GM18858 (cell line): ENCODE data around the gene TENT4B.

Experiments
- ATAC-seq: cut with Tn5 transposase; IDR thresholded peaks from one replicate; pipeline ENCODE4 v1.9.1; 2021; ENCODE audit not compliant: unreplicated experiment

TENT4B gene

DNA sequence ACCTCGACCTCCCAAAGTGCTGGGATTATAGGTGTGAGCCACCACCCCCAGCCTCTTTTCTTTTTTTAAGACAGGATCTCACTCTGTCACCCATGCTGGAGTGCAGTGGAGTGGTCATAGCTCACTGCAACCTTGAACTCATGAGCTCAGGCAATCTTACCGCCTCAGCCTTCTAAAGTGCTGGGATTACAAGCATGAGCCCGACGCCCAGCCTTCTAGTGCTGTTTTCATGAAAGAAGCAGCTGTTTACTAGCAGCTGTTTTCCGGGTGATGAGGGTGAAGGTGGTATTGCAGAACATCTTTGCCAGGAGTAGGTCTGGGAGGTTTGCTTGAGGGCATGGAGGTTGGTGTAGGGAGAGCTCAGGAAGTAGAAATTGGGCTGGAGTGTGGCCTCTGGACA lies 115.2 kb downstream of the TENT4B start:
- no peak for ATAC-seq

DNA sequence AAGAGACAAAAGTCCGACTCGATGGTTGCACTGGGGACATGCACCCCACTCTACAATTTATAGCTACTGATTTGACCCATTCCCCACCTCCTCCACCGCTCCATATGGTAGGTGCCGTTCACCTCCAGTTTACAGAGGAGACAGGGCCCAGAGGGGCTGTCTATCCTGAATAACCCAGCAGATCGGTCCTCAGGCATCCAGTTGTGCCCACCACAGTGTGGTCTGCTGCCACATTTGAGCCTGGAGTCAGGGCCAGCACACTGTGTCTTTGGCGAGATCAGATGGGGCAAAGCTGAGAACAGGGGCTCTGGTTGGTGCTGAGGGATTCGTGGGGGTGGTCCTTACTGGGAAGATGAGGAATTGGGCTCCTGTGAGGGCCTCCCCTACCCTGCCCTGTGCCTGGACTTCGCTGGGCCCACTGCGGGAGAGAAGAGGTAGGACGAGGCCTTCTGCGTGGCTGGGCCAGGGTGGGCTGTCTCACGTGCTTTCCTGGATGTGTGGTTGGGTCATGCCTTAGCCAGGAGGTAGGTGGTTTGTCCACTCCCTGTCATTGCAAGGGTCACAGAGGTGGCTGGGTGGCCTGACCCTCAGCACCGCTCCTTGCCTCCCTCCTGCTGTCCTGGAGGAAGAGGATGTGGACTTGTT lies 116.1 kb downstream of the TENT4B start:
- ATAC-seq: no peak

- no peak for ATAC-seq
Observed at GRCh38 chr16:50269769-50270509, 116.8 kb downstream of the TENT4B start.

DNA sequence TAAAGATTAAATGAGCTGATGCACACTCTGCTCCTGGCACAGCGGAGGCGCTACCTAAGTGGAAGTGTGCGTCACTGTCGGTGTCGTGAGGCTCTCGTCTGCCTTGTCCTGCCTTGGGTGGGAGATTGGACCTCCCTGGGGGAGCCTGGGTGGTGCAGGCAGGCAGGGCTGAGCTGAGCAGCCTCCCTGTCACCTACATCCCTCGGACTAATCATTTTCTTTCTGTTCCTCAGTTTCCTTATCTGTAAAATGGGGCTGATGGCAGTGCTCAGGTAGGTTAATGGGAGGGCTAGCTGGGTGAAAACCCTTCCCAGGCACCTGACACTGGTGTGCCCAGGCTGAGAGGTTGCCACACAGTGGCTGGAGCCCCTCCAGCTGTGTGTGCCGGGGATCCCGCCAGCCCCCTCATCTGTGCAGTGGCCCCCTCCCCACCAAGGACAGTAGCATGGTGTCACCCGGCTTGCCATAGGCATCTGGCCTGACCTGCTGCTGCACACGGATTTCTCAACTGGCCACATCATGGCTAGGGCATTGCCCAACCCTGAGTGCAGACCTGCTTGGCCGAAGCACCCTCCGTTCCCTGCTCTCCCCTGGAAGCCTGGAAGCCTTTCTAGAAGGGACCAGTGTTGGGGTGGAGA lies 117.5 kb downstream of the TENT4B start:
- no peak for ATAC-seq

DNA sequence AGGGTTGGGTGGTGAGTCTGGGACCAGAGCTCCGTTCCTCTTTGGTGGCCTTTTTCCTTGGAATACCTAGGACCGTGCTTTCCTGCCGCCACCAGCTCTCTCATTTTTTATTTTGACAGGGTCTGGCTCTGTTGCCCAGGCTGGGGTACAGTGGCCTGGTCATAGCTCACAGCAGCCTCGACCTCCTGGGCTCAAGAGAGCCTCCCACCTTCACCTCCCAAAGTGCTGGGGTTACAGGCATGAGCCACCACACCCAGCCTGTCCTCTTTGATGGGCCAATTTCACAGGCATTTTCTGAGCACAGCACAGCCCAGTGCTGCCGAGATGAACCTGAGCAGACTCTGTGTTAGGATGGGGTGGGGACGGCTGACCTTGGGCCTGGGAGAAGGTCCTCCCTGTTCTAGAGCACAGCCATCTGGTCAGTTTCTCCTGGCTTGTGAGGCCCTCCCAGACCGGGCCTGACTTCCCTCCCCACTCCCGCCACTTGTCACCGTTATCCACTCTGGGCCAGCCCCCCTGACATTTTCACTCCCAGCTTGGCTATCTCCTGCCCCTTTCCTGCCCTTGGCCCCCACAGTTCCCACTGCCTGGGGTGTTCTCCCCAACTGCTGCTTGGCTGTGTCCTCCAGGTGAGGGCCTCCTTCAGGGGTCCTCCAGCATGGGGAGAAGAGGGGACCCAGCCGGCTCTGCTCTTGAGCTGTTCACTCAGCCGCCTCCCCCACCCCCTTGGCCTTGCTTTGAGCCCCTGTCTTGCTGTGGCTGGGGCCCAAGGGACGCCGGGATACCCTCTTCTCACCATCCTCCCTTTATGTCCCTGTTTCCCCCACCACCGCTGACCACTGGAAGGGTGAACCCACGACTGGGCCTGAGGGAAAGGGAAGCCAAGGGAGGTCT lies 118.3 kb downstream of the TENT4B start:
- no peak for ATAC-seq

DNA sequence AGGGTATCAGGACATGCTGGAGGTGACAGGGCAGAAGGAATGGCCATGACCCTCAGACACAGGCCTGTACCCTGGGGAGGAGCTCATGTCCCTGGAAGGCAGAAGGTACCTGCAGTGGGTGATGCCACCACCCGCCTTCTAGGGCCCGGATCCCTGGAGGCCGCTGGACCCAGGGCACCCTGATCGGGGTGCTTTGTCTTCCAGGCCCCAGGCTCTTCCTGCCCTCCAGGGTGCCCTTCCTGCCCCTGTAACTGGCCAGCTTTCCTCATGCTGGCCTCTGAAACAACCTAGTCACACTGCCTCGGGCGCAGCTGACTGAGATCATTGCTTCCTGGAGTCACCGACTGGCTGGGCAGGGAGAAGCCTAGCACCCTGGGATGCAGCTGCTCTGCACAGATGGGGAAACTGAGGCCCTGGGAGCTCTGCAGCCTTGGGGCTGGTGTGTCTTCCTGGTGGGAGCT lies 119.0 kb downstream of the TENT4B start:
- no peak for ATAC-seq

GRCh38 chr16:50272687-50273381 lies 119.7 kb downstream of the TENT4B start:
- ATAC-seq: no peak

- ATAC-seq: no peak
Observed at GRCh38 chr16:50273382-50273690, 120.2 kb downstream of the TENT4B start.

DNA sequence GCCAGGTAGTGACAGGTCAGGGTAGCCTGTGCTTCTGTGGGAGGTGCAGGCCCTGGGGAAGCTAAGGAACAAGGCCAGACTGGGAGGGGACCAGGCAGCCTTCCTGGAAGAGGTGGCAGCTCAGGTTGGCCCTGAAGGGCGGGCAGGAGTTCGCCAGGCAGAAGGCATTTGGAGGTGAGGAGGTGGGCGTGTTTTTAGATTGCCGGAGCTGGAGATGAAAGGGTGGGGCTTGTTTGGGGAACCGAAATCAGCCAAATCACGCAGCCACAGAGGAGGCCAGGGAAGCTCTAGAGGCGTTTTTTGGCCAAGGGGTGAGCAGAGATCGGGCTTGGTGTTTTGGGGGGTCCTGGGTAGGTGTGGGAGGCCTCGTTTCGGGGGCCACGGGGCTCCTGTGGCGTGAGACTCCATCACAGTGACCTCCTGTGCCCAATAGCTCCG lies 120.8 kb downstream of the TENT4B start:
- ATAC-seq: peak; percentile 54

GRCh38 chr16:50274326-50275097 lies 121.4 kb downstream of the TENT4B start:
- no peak for ATAC-seq

DNA sequence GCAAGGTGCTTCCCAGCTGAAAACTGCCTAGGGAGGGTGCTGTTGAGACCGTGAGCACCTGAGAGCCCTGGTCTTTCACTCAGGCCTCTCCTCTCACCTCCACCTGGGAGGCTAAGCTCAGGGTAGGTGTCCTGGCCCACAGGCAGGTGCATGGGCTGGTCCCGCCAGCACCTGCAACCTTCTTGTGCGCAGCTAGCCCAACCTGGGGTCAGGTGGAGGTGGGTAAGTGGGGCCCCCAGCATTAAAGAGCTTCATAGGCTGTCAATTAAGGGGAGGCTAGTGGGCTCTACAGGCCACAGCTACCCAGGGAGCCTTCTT lies 122.0 kb downstream of the TENT4B start:
- no peak for ATAC-seq

GRCh38 chr16:50275428-50276325 lies 122.6 kb downstream of the TENT4B start:
- no peak for ATAC-seq

DNA sequence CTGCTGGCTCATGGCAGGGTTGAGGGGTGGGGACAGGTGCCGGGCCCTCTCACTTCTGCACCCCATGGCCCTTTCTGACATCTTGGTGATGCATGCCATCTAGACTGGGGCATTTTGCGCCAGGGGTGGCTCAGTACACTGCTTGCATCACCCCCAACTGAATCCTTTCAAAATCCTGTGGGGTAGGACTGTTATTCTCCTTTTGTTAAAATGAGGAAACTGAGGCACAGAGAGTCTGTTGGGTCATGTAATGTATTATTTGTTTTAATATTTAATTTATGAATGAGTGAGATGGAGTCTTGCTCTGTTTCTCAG lies 123.2 kb downstream of the TENT4B start:
- ATAC-seq: no peak

GRCh38 chr16:50276801-50277555 lies 123.9 kb downstream of the TENT4B start:
- no peak for ATAC-seq

- ATAC-seq: no peak
Observed at GRCh38 chr16:50278251-50278650, 125.1 kb downstream of the TENT4B start.

DNA sequence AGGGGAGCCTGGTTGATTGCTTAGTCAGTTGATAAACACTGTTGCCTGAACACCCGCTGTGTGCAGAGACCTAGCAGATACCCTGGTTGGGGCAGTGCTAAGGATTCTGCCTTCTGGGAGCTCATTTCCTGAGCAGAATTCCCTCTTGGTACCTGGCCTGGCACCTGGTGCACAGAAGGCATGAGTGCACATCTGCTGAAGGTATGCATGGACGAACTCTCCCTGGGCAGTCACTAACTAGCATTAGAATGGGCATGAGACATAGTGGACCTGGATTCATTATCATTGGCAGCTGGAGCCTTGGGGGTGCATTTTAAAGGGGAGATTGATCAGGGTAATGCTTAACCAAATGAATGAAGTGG lies 126.4 kb downstream of the TENT4B start:
- no peak for ATAC-seq

DNA sequence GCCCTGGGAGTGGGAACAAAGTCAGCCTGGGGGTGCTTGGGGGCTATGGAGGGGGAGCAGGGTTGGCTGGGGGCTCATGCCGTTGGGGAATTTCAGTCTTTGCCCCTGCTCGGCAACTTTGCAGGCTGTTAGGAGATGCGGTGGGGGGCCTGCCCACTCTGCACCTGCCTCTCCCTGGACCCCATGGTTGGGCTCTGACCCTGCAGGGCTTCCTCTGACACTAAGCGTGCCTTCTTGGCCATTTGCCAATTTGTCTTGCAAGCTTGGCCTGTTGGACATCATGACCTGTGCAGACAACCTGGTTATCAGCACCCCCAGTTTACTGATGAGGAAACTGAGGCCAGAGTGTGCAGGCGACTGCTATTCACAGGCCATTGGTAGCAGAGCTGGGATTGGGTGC lies 127.8 kb downstream of the TENT4B start:
- ATAC-seq: no peak
